CD4-positive, alpha-beta T cell (primary cell): Measurements from ENCODE around the gene STN1. TPM values are rescaled to one million over a fixed set of nuclear protein-coding genes. Genes with fewer than 3 reads are reported as not detected.

Experiments used
- ATAC-seq: fragments of 200-7000 bp; cut with Tn5 transposase; one replicate; pipeline ENCODE4 v1.10.0; 2022; ENCODE audit warnings: mild to moderate bottlenecking; ENCODE audit not compliant: poor library complexity
- CTCF ChIA-PET: fragments of 350-600 bp; sonication (Branson Sonifier 250); formaldehyde crosslinking; loops from one replicate; lab custom pipeline; 2021; ENCODE audit warnings: antibody characterized with exemption, inconsistent platforms; lab: Charles Lee
- POLR2A ChIA-PET: fragments of 350-600 bp; sonication (Branson Sonifier 250); formaldehyde crosslinking; loops from one replicate; lab custom pipeline; 2021; ENCODE audit warnings: antibody characterized with exemption, inconsistent platforms; lab: Charles Lee
- DNase-seq, 14 experiments: peaks; one replicate each; pipeline ENCODE4 v3.0.0-alpha.2; 2013 to 2020; ENCODE audit warnings: mixed read lengths in 2 of 14
- H3K27ac ChIP-seq, 2 donors: one replicate each; pipeline versions ENCODE4 v1.5.1 to v1.7.0; 2013; ENCODE audit warnings: low read length in 2 of 2, low read depth in 1 of 2, mild to moderate bottlenecking in 1 of 2
- H3K27me3 ChIP-seq, 2 experiments: 1 replicate in 1 of 2; 2 replicates in 1 of 2; pipeline versions ENCODE4 v1.6.1 to v1.7.0; 2013; ENCODE audit warnings: low read length in 2 of 2, control low read depth in 1 of 2, mild to moderate bottlenecking in 1 of 2, moderate library complexity in 1 of 2; ENCODE audit not compliant: insufficient read depth in 2 of 2, control insufficient read depth in 1 of 2
- H3K36me3 ChIP-seq: one replicate; pipeline ENCODE4 v1.6.1; 2013; ENCODE audit warnings: low read length, control low read depth; ENCODE audit not compliant: insufficient read depth
- H3K4me1 ChIP-seq: one replicate; pipeline ENCODE4 v1.6.1; 2013; ENCODE audit warnings: low read length, control low read depth; ENCODE audit not compliant: insufficient read depth
- H3K4me3 ChIP-seq: one replicate; pipeline ENCODE4 v1.5.1; 2013; ENCODE audit warnings: mild to moderate bottlenecking, low read length, moderate library complexity
- H3K9me3 ChIP-seq, 2 experiments: 1 replicate in 1 of 2; 2 replicates in 1 of 2; pipeline versions ENCODE4 v1.6.1 to v1.7.0; 2013; ENCODE audit warnings: low read length in 2 of 2, mild to moderate bottlenecking in 2 of 2, control low read depth in 1 of 2, moderate library complexity in 1 of 2; ENCODE audit not compliant: control insufficient read depth in 1 of 2, insufficient read depth in 1 of 2
- H3K27ac Mint-ChIP-seq: one replicate; pipeline ENCODE4 v1.8.0; 2020; ENCODE audit warnings: mixed read lengths
- H3K27me3 Mint-ChIP-seq: one replicate; pipeline ENCODE4 v1.8.0; 2021; ENCODE audit warnings: mixed read lengths
- H3K36me3 Mint-ChIP-seq: one replicate; pipeline ENCODE4 v1.8.0; 2021; ENCODE audit warnings: low read depth, mixed read lengths
- H3K4me1 Mint-ChIP-seq: one replicate; pipeline ENCODE4 v1.8.0; 2021; ENCODE audit warnings: low read depth, mixed read lengths
- H3K4me3 Mint-ChIP-seq: one replicate; pipeline ENCODE4 v1.8.0; 2020; ENCODE audit warnings: mild to moderate bottlenecking, mixed read lengths
- H3K9me3 Mint-ChIP-seq: one replicate; pipeline ENCODE4 v1.8.0; 2020; ENCODE audit warnings: mixed read lengths
- intact Hi-C, 2 experiments: fragments of 100-400 bp; cut with DNase I in 1 of 2; cut with micrococcal nuclease in 1 of 2; formaldehyde crosslinking; loops; one replicate each; pipeline versions ENCODE4 v1.15.1 to v1.9.0; 2023 to 2025; cut with DNase I, micrococcal nuclease
- total RNA-seq, 174 experiments: library from RNA in 2 of 174; stranded (reverse) in 2 of 174; gene quantifications; one replicate each; pipeline ENCODE4 v1.2.3 and lab custom pipeline; 2021 to 2026
- TF ChIP-seq, protein P1 (sequence below): fragments of 200-600 bp; IDR thresholded peaks from one replicate; pipeline ENCODE4 v1.8.0; 2022; ENCODE audit warnings: antibody characterized with exemption, mild to moderate bottlenecking

The STN1 gene
- total RNA-seq, 2 experiments from 2014 or later: 13.0 to 13.4 TPM

DNA sequence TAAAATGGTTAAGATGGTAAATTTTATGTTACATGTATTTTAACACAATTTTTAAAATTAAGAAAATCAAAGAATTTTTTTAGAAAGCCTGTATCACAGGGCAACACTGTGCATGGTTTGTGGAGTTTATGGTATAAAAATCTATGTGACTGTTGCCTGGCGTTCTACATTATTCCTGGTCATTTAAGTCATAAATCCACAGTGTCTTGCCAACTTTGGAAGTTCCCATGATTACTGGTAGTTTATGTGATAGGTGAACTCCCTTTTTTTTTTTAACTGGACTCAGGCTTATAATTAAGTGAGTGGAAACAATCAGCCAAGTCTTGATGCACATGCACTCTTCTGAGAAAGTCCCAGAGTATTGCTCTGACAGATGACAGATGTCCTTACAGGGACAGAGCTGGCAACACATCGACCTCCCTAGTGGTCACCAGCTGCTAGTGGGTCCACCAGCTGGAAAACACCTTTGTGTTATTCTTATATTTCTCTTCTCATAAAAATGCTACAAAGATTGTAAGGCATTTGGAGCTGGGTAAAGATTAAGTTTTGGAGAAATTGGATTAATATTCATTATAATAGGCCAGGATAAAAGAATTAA lies 8.8 kb upstream of the STN1 start:
- H3K27me3 Mint-ChIP-seq: no peaks in the 10 kb centered on the region
- Histone ChIP-seq H3K27ac (no peak overlapping the region), H3K27me3 (no peaks in the 10 kb centered on the region), H3K36me3 (no peaks in the 10 kb centered on the region), H3K9me3 (no peaks in the 10 kb centered on the region), H3K4me1 (peaks cover 6% of the 10 kb centered on the region), H3K4me3 (no peak overlapping the region)
- no peak overlapping the region for H3K4me3 Mint-ChIP-seq
- ChIA-PET POLR2A (no interaction called here), CTCF (no interaction called here)
- ATAC-seq: no peak
- H3K27ac Mint-ChIP-seq: no peak overlapping the region
- TF ChIP-seq, protein P1, sequence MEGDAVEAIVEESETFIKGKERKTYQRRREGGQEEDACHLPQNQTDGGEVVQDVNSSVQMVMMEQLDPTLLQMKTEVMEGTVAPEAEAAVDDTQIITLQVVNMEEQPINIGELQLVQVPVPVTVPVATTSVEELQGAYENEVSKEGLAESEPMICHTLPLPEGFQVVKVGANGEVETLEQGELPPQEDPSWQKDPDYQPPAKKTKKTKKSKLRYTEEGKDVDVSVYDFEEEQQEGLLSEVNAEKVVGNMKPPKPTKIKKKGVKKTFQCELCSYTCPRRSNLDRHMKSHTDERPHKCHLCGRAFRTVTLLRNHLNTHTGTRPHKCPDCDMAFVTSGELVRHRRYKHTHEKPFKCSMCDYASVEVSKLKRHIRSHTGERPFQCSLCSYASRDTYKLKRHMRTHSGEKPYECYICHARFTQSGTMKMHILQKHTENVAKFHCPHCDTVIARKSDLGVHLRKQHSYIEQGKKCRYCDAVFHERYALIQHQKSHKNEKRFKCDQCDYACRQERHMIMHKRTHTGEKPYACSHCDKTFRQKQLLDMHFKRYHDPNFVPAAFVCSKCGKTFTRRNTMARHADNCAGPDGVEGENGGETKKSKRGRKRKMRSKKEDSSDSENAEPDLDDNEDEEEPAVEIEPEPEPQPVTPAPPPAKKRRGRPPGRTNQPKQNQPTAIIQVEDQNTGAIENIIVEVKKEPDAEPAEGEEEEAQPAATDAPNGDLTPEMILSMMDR: no peak
- no peaks in the 10 kb centered on the region for H3K36me3 Mint-ChIP-seq
- no peaks in the 10 kb centered on the region for H3K4me1 Mint-ChIP-seq
- H3K9me3 Mint-ChIP-seq: no peaks in the 10 kb centered on the region
- intact Hi-C loops: no loop called here
- DNase-seq: no peak

DNA sequence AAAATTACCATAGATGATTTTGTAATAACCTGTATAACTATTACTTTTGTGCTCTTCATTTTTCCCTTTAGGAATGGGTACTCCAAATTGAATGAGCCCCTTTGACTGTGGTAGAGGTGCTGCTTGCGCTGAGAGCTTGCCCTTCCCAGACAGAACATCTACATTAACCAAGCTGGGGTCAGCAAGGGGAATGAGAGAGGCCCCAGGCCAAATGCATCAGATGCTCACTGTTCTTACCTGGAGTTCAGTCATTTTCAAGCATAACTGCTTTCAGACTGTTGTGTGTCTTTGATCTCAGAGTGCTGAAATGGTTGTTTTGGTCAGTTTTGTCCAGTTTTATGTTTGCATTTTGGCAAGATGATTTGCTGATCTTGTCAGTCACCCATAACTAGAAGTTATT lies 7.6 kb upstream of the STN1 start:
- H3K9me3 Mint-ChIP-seq: no peaks in the 10 kb centered on the region
- H3K4me3 Mint-ChIP-seq: no peak overlapping the region
- no peak overlapping the region for H3K27ac ChIP-seq
- no peak overlapping the region for H3K4me3 ChIP-seq
- no peaks in the 10 kb centered on the region for H3K27me3 Mint-ChIP-seq
- H3K4me1 Mint-ChIP-seq: no peaks in the 10 kb centered on the region
- no peaks in the 10 kb centered on the region for H3K9me3 ChIP-seq
- intact Hi-C loops: no loop called here
- no peak overlapping the region for H3K27ac Mint-ChIP-seq
- ATAC-seq: no peak
- H3K27me3 ChIP-seq: no peaks in the 10 kb centered on the region
- peaks cover 10% of the 10 kb centered on the region for H3K4me1 ChIP-seq
- TF ChIP-seq, protein P1: no peak
- no peak for DNase-seq
- no peaks in the 10 kb centered on the region for H3K36me3 Mint-ChIP-seq
- ChIA-PET POLR2A (no interaction called here), CTCF (no interaction called here)
- H3K36me3 ChIP-seq: no peaks in the 10 kb centered on the region

DNA sequence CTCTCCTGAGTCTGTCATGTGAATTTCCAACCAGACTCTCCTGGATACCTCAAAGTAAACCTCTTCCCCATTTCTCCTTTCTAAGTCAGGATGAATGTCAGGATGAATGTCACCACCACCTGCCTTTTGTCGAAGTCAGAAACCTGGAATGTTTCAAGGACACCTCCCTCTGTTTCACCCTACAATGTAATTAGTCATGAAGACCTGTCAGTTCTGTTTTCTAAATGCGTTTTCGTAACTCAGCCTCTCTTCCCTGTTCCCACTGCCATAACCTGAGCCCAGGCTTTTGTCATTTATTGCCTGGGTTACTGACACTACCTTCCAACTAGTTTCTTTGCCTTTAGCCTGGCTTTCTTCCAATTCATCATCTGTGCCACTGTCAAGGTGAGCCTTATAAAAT lies 5.5 kb upstream of the STN1 start:
- Histone ChIP-seq H3K4me3 (no peak overlapping the region), H3K9me3 (no peaks in the 10 kb centered on the region), H3K36me3 (no peaks in the 10 kb centered on the region), H3K27ac (no peak overlapping the region), H3K4me1 (peaks cover 23% of the 10 kb centered on the region), H3K27me3 (no peaks in the 10 kb centered on the region)
- Mint-ChIP-seq H3K4me3 (no peak overlapping the region), H3K36me3 (peaks cover 1% of the 10 kb centered on the region), H3K27ac (no peak overlapping the region), H3K9me3 (no peaks in the 10 kb centered on the region), H3K4me1 (peaks cover 8% of the 10 kb centered on the region), H3K27me3 (no peaks in the 10 kb centered on the region)
- TF ChIP-seq, protein P1: no peak
- CTCF ChIA-PET: interaction anchor here (1.0 kb wide), 1 partner anchor 105 kb away, joined by 3 read pairs; no protein-coding TSS in a partner anchor
- DNase-seq: no peak
- POLR2A ChIA-PET: no interaction called here
- ATAC-seq: no peak
- intact Hi-C loops: no loop called here
